Measurements from ENCODE around the gene SF3B1.

DNA sequence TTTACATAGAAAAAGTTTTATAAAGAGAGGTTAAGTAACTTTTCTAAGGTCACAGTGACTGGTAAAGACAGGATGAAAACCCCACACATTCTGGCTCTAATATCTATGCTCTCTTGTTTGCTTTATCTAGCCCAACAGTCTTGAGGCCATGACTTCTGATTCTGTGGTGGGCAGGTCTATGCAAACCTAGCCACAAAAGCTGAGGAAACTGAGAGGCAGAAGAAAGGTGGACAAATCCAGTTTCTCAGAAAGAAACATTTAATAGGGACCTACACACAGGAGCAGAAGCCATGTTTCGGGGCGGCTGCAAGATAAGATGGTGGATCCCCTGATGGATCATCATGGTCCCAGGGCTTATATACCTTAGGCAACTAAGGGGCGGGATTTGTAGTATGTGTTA, 43.0 kb upstream of the SF3B1 start:
- no peak for TF ChIP-seq POLR2A (IDR thresholded peaks at IDR 0.05)
- TF ChIP-seq, protein P1, sequence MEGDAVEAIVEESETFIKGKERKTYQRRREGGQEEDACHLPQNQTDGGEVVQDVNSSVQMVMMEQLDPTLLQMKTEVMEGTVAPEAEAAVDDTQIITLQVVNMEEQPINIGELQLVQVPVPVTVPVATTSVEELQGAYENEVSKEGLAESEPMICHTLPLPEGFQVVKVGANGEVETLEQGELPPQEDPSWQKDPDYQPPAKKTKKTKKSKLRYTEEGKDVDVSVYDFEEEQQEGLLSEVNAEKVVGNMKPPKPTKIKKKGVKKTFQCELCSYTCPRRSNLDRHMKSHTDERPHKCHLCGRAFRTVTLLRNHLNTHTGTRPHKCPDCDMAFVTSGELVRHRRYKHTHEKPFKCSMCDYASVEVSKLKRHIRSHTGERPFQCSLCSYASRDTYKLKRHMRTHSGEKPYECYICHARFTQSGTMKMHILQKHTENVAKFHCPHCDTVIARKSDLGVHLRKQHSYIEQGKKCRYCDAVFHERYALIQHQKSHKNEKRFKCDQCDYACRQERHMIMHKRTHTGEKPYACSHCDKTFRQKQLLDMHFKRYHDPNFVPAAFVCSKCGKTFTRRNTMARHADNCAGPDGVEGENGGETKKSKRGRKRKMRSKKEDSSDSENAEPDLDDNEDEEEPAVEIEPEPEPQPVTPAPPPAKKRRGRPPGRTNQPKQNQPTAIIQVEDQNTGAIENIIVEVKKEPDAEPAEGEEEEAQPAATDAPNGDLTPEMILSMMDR (IDR thresholded peaks at IDR 0.05): no peak
